HepG2 (cell line): ENCODE results near the gene ECD. TPM values are rescaled to one million over a fixed set of nuclear protein-coding genes. Genes with fewer than 3 reads are reported as not detected.

Source experiments
- ARNTL ChIP-seq: sonication (generic); formaldehyde crosslinking; IDR thresholded peaks from 2 replicates; pipeline ENCODE4 v1.4.0; 2020; ENCODE audit warnings: mild to moderate bottlenecking, missing genetic modification reagents
- BORCS8-MEF2B ChIP-seq: sonication (generic); formaldehyde crosslinking; IDR thresholded peaks from 2 replicates; pipeline ENCODE4 v1.8.0; 2022; ENCODE audit warnings: mild to moderate bottlenecking, missing genetic modification reagents
- HOXA5 ChIP-seq: sonication (generic); formaldehyde crosslinking; IDR thresholded peaks from 2 replicates; pipeline ENCODE4 v1.4.0; 2020; ENCODE audit warnings: missing genetic modification reagents
- LCORL ChIP-seq, 2 experiments: fragments of 450-650 bp in 1 of 2; sonication (generic) in 1 of 2; formaldehyde crosslinking in 1 of 2; IDR thresholded peaks; 2 replicates each; pipeline versions ENCODE4 v1.5.0 to v1.6.1; 2017 to 2020; ENCODE audit warnings: antibody characterized with exemption in 1 of 2, missing genetic modification reagents in 1 of 2
- MAZ ChIP-seq, 2 experiments: sonication (generic) in 1 of 2; formaldehyde crosslinking in 1 of 2; IDR thresholded peaks; 2 replicates each; pipeline versions ENCODE4 v1.5.0 to v1.6.1; 2012 to 2020; ENCODE audit warnings: low read depth in 2 of 2, mild to moderate bottlenecking in 2 of 2, borderline replicate concordance in 1 of 2, improper control_type of control experiment in 1 of 2, low read length in 1 of 2, missing genetic modification reagents in 1 of 2, moderate library complexity in 1 of 2
- NFATC3 ChIP-seq: sonication (generic); formaldehyde crosslinking; IDR thresholded peaks from 2 replicates; pipeline ENCODE4 v1.5.1; 2020; ENCODE audit warnings: mild to moderate bottlenecking, missing genetic modification reagents
- NFIC ChIP-seq: IDR thresholded peaks from 2 replicates; pipeline ENCODE4 v1.6.1; 2012; ENCODE audit warnings: mild to moderate bottlenecking, low read length, inconsistent platforms
- RBM22 ChIP-seq: fragments of 200-400 bp; formaldehyde crosslinking; optimal IDR thresholded peaks from 2 replicates; pipeline ENCODE3; 2017; ENCODE audit warnings: mild to moderate bottlenecking, low read length, moderate library complexity
- RELA ChIP-seq: sonication (generic); formaldehyde crosslinking; IDR thresholded peaks from 2 replicates; pipeline ENCODE4 v1.4.0; 2020; ENCODE audit warnings: missing genetic modification reagents
- SNAPC2 ChIP-seq: sonication (generic); formaldehyde crosslinking; IDR thresholded peaks from 2 replicates; pipeline ENCODE4 v1.8.1; 2022; ENCODE audit warnings: mild to moderate bottlenecking, missing genetic modification reagents
- STAT6 ChIP-seq: sonication (generic); formaldehyde crosslinking; IDR thresholded peaks from 2 replicates; pipeline ENCODE4 v1.4.0; 2020; ENCODE audit warnings: missing genetic modification reagents, mild to moderate bottlenecking, borderline replicate concordance
- ZBTB1 ChIP-seq: sonication (generic); formaldehyde crosslinking; IDR thresholded peaks from 2 replicates; pipeline ENCODE4 v1.4.0; 2020; ENCODE audit warnings: missing genetic modification reagents, borderline replicate concordance
- ZBTB39 ChIP-seq: sonication (generic); formaldehyde crosslinking; IDR thresholded peaks from 2 replicates; pipeline ENCODE4 v1.5.0; 2020; ENCODE audit warnings: missing genetic modification reagents
- ZFP1 ChIP-seq: IDR thresholded peaks from 2 replicates; pipeline ENCODE4 v1.6.1; 2016
- ZMYM2 ChIP-seq: sonication (generic); formaldehyde crosslinking; IDR thresholded peaks from 2 replicates; pipeline ENCODE4 v1.8.0; 2022; ENCODE audit warnings: mild to moderate bottlenecking, missing genetic modification reagents
- ZNF101 ChIP-seq: sonication (generic); formaldehyde crosslinking; IDR thresholded peaks from 2 replicates; pipeline ENCODE4 v1.4.0; 2020; ENCODE audit warnings: mild to moderate bottlenecking, low read depth, missing genetic modification reagents, borderline replicate concordance
- ZNF598 ChIP-seq: sonication (generic); formaldehyde crosslinking; IDR thresholded peaks from 2 replicates; pipeline ENCODE4 v1.5.1; 2020; ENCODE audit warnings: mild to moderate bottlenecking, missing genetic modification reagents, borderline replicate concordance
- ZNF615 ChIP-seq: sonication (generic); formaldehyde crosslinking; IDR thresholded peaks from 2 replicates; pipeline ENCODE4 v1.5.0; 2020; ENCODE audit warnings: mild to moderate bottlenecking, missing genetic modification reagents, borderline replicate concordance
- ZNF720 ChIP-seq: sonication (generic); formaldehyde crosslinking; IDR thresholded peaks from 2 replicates; pipeline ENCODE4 v1.4.0; 2020; ENCODE audit warnings: missing genetic modification reagents
- ZNF724P ChIP-seq: sonication (generic); formaldehyde crosslinking; IDR thresholded peaks from 2 replicates; pipeline ENCODE4 v1.8.0; 2022; ENCODE audit warnings: missing genetic modification reagents, borderline replicate concordance
- ZXDC ChIP-seq: sonication (generic); formaldehyde crosslinking; IDR thresholded peaks from 2 replicates; pipeline ENCODE4 v1.5.0; 2020; ENCODE audit warnings: mild to moderate bottlenecking, missing genetic modification reagents
- polyA plus RNA-seq, 8 experiments: library from polyadenylated mRNA; depleted of rRNA in 3 of 8; stranded (reverse) in 7 of 8; unstranded in 1 of 8; fragments of >200 nt; fragmentation: Illumina TruSeq in 4 of 8; extraction: Trizol in 4 of 8; gene quantifications; 2 replicates each; pipeline versions ENCODE4 v1.2.1 to v1.2.3, GENCODE V29; 2011 to 2016; ENCODE audit warnings: low read depth in 4 of 8, missing spikeins in 1 of 8, mixed read lengths in 1 of 8; ENCODE audit not compliant: insufficient read depth in 1 of 8
- total RNA-seq, 5 experiments: library from RNA; depleted of rRNA; stranded (reverse); fragments of >200 nt; fragmentation: Illumina TruSeq; extraction: Trizol; gene quantifications; 2 replicates each; pipeline ENCODE4 v1.2.3, GENCODE V29; 2016; ENCODE audit warnings: low read depth in 1 of 5

The ECD gene
- total and polyA plus RNA-seq, 2 of the 13 experiments (the other 11 are each of a cell fraction or from before 2014, with no cell fraction given), result 21.5 to 27.6 TPM

- TF ChIP-seq MAZ (IDR thresholded peaks at IDR 0.05; ENCODE audit: borderline replicate concordance, low read depth, low read length), result peak; percentile 88
- peak; percentile 94 for TF ChIP-seq MAZ (CRISPR knock-in tag; IDR thresholded peaks at IDR 0.05; ENCODE audit: low read depth)
- no peak for TF ChIP-seq LCORL (IDR thresholded peaks at IDR 0.05)
- TF ChIP-seq LCORL (CRISPR knock-in tag; IDR thresholded peaks at IDR 0.05), result peak; percentile 83; the same call in 1 of the 2 replicates
- peak; percentile 99 for TF ChIP-seq ZMYM2 (CRISPR knock-in tag)
- no peak; the same call in 1 of the 2 replicates for TF ChIP-seq SNAPC2 (CRISPR knock-in tag)
- TF ChIP-seq ZFP1 (CRISPR knock-in tag), result 0 out of 2 replicates have a peak, but pooled peaks have one; percentile 14
- TF ChIP-seq RBM22, result peak; percentile 79
- TF ChIP-seq ZNF615 (CRISPR knock-in tag), result peak; percentile 47; the same call in 1 of the 2 replicates
- TF ChIP-seq NFATC3 (CRISPR knock-in tag), result peak; percentile 19; the same call in 1 of the 2 replicates
- no peak for TF ChIP-seq ZBTB1
- peak; percentile 95 for TF ChIP-seq HOXA5 (CRISPR knock-in tag)
- peak; percentile 94 for TF ChIP-seq ZNF598 (CRISPR knock-in tag)
- peak; percentile 64; the same call in 1 of the 2 replicates for TF ChIP-seq ARNTL (CRISPR knock-in tag)
- TF ChIP-seq STAT6 (CRISPR knock-in tag), result peak; percentile 94; the same call in 1 of the 2 replicates
- no peak for TF ChIP-seq ZNF720 (CRISPR knock-in tag)
- TF ChIP-seq ZBTB39, result no peak
- no peak for TF ChIP-seq NFIC
- TF ChIP-seq ZXDC (CRISPR knock-in tag), result peak; percentile 100
- TF ChIP-seq ZNF724P (CRISPR knock-in tag), result no peak
- peak; percentile 69 for TF ChIP-seq BORCS8-MEF2B (CRISPR knock-in tag)
- no peak for TF ChIP-seq ZNF101
- peak; percentile 74 for TF ChIP-seq RELA (CRISPR knock-in tag)
Observed at GRCh38 chr10:73096449-73097304, 71.1 kb downstream of the ECD start, which contains the start of gene P4HA1 (continued).
